AML-193 (cell line): ENCODE data around the gene PTPRE.

ENCODE experiments used
- DNase-seq, 2 experiments: peaks; one replicate each; lab custom pipeline; 2025; lab: John Stamatoyannopoulos, UW

PTPRE gene

DNA sequence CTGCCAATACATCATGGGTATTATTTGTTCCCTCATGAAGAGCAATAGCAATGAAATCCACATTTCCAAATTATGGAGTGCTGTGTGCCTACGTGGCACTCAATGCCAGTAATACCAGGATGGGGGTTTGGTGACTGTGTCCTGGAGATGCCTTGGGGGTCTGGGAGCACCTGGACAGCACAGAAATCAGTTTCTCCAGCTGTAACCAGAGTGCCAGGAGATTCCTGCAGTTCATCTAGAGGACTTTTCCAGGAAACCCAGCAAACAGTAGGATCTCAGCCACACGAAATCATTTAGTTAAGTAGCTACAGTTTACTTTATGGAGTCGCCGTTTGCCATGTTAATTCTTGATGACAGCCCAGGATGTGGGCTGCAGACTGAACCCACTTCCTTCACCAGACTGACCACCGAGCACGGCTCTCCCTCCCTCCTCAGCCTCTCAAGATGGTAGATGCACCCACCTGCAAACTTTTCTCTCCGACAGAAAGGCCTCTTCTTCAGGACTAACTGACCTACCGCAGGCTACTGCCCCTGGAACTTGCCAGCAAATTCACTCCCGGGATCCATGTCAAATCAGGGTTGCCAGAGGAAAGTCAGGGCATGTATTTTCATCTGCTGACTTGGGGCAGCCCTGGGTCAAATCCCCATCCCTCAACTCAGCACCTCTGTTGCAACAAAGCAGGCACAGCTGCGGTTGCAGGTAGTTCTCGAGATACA is 189.0 kb downstream of the PTPRE start:
- no peak for DNase-seq

DNA sequence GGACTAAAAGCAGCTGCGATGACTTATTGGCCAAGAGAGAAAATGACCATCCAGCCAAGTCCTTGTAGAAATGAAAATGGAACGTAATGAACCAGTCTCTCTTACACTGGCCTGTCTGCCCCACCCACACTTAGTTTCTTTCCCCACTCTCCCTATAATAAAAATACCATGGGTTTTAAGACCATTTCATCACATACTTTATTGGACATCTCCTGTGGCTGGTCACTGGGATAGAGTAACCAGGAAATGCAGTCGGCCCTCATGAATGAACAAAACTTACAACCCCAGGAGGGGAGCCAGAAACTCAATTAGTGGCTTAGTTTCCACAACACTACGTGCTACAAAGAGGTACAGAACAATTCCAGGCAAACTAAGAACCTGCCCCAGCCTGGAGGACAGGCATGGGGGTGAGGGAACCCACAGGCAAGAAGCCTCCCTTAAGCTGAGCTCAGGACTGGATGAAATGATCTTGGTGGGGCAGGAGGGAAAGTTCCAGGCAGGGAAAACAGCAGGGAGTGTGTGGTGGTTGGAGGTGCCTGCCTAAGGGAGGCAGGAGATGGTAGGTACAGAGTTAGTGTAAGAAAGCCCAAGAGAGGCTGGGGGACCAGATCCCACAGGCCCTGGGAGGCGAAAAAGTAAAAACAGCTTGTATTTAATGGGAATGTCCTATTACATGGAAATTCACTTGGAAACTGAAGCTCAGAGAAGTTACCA is 189.7 kb downstream of the PTPRE start:
- no peak for DNase-seq

DNA sequence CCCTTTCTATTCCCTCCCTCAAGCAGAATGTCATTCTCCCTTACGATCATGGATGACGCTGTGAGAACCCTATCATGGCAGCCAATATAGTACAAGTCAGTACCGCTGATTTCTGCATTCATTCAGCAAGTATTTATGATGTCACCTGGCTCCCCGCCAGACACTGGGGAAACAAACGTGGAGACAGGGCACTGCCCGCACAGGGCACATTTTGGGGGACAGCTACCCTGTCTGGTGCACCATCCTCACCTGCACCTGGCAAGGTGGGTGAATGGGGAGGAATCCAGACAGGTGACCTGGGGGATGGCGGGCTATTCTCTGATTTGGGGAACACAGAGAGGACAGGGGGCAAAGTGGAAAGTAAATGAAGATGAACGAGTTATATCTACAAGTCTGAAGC is 190.9 kb downstream of the PTPRE start:
- DNase-seq: no peak

DNA sequence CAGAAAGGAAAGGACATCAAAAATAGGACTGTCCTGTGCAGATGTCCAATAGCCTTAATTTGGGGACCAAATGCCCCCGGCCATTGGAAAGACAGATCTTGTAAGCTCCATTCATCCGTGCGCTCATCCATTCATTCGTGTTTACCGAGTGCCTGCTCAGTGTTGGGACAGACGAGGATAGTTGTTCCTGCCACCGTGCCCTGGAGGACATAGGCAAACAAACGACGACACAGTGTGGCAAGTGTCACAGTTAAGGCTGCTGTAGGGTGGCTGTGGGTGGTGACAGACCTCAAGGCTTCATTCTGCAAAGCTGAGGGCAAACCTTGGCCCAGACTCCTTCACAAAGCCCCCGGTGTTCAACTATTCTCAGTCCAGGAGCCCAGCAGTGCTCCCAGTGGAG is 191.7 kb downstream of the PTPRE start:
- no peak for DNase-seq

DNA sequence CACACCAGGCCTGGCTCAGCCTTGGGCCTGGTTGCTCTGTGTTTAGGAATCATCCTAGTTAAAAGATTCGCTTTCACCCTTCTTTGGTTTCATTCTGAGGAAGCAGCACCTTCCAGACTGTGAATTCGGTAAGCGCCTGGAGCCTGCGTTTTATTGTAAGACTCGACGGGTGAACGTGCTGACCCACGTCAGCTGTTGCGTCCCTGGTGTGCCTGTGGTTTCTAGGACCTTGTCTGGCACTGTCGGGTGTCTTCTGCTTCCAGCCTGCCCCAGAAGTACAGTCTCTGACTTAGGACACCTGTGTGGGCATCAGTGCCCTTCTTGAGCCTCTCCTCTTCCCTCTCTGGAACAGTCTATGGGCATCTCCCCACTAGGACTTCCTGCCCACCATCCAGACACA is 193.0 kb downstream of the PTPRE start:
- DNase-seq: no peak

DNA sequence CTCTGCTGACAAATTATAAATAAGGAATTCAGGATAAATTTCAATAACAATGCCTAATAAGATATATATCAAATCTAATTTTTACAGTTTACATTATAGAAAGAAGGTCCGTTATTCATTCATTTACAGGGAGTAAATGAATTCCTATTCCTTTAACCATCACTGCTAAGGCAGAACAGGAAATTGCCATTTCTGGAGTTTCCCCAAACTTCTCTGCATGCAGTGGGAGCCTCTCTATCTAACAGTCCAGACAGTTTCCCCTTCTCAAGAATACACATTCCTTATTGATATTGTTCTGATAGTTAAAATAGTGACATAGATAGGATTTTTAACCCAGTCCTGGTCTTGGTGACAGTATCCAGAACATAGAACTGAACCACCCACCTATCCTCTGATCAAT is 195.0 kb downstream of the PTPRE start:
- no peak for DNase-seq

DNA sequence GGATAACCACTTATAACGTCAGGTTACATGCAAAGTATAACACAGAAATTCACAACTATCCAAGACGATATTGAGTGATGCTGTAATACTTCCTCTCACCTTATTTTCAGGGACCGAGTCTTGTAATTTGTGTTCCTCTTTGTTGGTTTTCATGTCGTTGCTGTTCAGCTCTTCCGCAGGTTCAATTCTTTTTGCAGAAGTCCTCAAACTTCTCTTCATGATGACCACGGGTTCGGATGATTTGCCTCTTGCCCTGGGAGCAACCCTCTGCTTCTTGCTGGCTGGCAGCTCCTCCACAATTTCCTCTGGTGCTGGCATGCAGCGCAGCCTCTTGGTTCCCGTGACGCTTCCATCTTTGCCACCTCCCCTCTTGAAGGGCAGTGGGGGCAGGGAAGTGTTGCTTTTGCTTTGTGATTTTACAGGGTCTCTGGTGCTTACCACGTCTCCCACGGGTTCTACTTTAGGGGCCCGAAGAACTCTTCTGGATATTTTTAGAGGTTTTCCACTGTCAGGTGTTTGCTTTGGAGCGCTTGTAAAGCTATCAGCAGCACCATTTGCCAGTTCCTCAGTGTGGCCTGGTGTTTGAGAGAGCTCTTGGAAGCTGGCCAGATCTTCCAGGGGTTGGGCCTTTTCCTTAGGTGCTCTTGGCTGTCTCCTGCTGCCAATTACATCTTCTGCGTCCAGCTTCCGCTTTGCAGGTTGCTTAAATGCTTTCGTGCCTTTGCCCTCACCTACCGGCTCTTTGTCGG is 195.8 kb downstream of the PTPRE start:
- DNase-seq: no peak

DNA sequence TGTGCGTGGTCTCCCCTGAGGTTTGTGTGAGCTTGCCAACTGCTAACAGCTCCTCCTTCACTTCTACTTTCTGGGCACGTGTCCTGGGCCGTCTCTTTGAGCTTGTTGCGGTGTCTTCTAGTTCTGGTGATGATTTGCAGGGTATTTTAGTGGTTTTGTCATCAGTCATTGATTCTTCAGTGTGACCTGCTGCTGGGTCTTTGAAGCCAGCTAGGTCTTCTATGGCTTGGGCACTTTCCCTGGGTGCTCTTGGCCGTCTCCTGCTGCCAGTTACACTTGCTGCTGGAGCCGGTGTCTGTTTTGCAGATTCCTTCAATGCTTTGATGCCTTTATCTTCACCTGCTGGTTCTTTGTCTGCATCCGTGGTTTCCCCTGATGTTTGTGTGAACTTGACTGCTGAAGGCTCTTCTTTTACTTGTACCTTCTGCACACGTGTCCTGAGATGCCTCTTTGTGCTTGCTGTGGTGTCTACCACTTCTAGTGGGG is 196.4 kb downstream of the PTPRE start:
- no peak for DNase-seq

DNA sequence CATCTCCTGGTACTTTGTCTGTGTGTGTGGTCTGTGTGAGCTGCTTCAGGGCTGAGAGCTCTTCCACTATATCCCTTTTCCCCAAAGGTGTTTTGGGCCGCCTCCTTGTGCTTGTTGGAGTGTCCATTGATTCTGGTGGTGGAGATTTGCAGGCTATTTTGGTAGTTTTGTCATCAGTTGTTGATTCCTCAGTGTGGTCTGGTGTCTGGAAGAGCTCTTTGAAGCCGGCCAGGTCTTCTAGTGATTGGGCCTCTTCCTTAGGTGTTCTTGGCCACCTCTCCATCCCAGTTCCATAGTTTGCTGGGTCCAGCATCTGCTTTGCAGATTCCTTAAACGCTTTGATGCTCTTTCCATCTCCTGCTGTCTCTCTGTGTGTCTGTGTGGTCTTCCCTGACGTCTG is 198.5 kb downstream of the PTPRE start:
- DNase-seq: no peak

DNA sequence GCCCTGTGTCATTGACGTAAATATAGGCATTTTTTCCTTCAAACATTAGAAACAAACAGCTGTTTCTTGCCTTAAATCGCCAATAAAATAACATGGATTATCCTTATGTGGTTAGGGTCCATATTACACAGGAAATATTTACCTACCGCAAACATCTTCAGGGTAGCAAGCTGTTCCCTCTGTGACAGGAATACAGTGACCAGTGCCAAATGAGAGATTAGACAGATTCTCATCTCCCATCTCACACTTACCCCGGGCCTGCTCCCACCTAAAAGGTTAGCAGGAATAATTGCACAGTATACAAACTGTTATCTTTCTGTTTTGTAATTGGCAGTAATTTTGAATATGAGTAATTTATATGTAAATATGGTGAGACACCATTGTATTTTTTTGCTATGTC is 202.8 kb downstream of the PTPRE start:
- no peak for DNase-seq

DNA sequence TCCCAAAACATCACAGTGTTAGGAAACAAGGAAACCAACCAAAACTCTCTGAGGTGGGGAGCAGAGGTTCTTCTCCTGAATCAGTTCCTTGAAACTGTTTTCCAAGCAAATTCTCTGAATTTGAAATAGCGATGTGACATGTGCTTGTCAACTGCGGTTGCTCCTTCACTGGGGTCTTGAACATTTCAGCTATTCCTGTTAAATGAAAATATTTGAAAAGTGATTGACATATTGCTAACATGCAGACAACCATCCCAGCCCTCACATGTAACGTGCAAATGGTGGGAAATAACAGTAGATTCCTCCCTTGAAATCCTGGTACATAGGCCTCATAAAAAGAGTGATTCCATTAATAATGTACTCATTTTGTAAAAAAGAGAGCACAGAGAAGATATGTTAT is 203.4 kb downstream of the PTPRE start:
- DNase-seq: no peak

DNA sequence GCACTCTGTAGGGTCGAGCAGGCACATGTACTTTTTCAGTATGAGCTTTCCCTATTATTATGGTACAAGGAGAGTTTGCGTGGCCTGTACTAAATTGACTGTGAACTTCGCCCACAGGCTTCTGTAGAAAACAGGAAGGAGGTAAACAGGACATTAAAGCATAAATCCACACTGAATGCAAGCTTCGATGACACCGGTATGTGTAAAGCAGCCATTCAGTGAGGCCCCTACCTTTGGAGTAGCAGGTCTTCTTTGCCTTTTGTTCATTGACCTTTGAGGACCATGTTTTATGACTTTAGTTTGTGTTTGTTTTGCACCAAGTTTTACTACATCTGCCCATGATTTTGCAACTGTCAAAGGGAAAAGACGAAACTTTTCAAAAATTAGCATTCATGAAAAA is 204.8 kb downstream of the PTPRE start:
- DNase-seq: no peak

DNA sequence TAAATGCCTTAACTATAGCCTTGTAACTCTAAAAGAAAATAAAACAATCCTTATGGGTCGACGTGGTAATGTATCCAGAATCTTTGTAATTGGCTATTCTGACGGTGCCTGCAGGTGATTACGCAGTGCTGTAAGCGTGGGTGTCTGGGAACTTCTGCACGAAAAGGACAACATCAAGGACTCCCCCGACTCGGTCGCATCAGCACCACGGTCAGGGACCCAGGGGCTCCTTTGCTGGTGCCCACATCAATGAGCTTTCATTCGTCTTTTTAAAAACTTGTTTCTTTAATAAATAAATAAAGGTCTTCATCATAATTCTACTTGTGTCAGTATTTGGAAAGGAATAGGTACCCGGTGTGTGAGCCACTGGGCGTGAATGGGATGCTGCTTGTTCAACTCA is 206.1 kb downstream of the PTPRE start:
- no peak for DNase-seq

DNA sequence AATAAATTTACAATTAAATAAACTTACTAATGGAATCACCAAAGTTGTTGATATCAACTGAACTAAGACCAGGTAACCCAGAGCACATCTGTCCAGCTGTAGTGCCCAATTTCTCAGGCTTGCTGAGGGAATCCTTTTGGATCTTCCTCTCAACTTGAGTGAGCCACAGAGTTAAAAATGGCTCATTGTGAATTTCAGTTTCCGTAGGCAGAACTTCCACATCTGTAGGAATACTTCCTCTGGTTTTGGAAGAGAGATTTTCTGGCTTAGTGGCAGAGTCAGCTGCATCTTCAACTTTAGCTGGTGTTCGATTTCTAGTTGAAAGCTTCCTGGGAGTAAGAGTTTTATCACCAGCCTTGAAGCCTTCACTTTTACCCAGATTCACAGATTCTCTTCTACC is 208.0 kb downstream of the PTPRE start:
- DNase-seq: no peak

DNA sequence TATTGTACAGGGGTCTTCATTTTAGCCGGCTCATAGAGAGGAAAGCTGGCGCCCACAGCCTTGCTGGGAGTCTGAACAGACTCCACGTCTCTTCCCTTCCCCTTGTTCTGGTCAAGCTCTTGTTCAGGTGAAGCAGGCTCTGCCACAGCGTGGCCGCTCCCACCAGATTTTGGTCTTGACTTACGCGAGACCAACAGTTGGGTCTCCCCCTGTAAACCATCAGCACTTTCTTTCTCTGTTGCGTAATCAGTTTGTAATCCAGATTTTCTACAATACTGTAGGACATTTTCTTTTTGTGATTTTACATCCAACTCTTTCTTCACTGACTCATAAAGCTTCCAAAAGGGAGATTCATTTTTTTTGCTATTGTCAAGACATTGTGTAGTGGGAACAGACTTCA is 208.5 kb downstream of the PTPRE start:
- no peak for DNase-seq

DNA sequence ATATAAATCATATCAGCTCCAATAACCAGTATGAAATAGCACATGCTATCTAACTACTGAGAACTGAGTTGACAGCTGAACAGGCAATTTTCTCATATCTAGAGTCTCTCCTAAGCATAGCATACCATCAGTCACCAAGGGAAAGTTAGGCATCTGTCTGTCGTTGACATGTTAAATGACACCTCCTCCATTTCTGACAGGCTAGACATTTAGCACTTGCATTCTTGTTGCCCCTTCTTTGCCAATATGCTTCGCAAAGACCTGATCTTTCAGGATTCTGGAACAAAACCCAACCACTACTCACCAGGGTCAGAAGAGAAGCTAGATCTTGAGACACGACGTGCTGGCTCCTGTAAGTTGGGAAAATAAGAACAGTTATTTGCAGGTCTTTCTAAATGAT is 209.3 kb downstream of the PTPRE start:
- no peak for DNase-seq

DNA sequence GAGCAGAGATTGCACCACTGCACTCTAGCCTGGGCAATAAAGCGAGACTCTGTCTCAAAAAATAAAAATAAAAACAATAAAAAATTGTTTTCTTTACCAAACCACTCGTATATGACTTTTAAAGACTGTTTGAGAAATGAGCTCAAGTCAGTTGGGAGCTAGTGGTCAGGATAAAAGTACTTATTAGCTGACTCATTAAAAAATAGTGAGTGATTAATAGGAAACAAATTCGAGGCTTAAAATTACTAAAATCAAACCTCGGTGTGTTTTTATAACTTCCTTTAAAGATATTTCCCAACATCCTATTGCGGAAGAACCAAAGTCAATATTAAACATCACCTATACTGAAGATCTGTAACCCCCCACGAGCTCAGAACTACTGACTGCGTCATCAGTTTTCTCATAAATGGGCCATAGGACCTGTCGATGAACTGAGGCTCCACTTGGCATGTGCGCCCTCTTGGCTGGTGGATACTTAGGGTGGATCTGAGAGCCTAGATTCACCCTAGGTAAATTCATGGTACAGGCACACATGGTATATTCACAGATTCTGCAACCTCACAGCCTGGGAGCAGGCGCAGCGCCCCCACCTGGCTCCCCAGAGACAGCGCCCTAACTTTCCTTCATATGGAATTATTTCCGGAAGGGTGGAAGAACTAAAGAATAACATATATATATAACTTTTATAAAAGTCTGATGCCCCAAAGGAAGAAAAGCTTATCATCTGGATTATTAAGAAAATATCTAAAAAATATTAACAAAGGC is 210.1 kb downstream of the PTPRE start:
- no peak for DNase-seq

DNA sequence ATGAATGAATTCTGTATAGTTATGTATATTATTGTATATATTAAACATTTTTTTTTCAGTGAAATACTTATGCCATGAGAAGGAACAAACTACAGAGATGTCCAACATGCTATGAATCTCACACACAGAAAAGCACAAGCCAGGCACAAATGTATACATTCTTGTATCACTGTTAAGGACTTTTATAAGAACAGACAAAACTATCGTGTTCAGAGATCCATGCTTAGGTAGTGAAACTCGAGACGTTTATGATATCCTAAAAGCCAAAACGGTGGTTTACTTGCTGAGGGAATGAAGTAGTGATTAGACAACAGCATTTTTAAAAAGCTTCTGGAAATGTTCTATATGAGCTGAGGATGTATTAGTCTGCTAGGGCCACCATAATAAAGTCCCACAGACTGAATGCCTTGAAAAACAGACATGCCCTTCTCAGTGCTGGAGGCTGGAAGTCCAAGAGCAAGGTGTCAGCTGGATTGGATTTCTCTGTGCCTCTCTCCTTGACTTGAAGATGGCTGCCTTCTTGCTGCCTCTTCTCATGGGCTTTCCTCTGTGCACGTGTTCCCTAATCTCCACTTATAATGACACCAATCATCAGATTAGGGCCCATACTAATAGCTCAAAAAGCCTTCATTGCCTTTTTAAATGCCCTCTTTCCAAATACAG is 215.0 kb downstream of the PTPRE start:
- no peak for DNase-seq

DNA sequence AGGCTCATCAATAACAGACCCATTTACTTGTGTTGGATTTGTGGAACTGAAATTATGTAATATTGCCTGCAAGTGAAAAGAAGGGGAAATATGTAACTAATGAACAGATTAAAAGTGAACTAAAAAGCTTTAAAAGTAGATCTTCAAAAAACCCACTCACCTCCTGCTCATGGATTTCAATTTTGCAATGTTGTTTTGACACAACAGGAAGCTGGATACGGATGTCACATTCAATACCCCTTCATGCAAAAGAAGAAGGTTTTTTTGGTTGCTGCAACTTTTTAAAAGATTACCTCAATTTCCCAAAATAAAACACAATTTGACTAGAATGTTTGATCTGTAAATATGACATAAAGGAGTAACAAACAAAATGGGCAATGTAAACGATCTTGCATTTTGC is 216.0 kb downstream of the PTPRE start:
- DNase-seq: peak; percentile 13 to 27

DNA sequence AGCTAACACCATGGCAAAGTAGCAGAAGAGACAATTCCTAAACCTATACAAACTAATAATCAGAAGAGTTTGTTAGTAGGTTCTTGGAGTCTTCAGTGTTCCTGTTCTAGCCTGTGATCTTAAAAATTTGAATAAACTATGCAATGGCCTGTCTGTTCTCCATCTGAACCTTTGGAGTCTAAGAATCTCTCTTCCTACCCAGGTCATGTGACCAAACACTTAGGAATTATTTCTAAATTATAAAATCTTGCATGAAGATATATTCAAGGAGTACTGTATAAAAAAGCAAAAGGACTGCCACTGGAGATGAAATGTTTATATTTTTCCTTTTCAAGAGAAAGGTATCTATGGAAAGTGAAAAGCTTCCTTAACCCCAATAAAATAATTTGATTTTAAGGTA is 216.9 kb downstream of the PTPRE start:
- DNase-seq: no peak

DNA sequence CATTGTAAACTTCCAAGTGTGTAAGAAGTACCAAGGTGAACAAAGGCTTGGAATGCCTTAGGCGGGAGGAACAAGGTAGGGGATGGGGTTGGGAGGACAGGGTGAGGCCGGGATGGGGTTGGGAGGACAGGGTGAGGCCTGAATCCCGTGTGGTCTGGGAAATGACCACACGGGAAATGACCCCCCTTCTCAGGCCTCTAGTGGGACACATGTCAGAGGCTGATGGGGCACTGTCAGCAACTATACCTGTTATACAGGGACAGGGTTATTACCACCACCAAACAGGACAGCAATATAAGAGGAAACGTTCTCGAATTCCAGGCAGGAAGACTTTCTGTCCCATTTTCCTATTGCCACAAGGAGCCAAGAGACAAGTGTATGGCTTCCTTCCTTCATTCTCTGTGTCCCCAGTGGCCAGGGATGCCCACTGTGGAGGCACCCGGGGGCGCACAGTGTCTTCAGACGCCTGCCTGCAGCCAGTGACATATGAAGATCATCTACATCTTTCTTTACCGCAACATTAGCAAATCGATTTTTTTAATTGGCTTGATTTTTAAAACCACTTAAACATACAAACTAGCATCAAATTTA is 218.0 kb downstream of the PTPRE start:
- no peak for DNase-seq
